Measurements from ENCODE around the gene FAM50B.

GRCh38 chr6:3800850-3801591 lies 48.2 kb upstream of the FAM50B start:
- TF ChIP-seq, protein P1, sequence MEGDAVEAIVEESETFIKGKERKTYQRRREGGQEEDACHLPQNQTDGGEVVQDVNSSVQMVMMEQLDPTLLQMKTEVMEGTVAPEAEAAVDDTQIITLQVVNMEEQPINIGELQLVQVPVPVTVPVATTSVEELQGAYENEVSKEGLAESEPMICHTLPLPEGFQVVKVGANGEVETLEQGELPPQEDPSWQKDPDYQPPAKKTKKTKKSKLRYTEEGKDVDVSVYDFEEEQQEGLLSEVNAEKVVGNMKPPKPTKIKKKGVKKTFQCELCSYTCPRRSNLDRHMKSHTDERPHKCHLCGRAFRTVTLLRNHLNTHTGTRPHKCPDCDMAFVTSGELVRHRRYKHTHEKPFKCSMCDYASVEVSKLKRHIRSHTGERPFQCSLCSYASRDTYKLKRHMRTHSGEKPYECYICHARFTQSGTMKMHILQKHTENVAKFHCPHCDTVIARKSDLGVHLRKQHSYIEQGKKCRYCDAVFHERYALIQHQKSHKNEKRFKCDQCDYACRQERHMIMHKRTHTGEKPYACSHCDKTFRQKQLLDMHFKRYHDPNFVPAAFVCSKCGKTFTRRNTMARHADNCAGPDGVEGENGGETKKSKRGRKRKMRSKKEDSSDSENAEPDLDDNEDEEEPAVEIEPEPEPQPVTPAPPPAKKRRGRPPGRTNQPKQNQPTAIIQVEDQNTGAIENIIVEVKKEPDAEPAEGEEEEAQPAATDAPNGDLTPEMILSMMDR (IDR thresholded peaks at IDR 0.05; ENCODE audit: low read depth, low read length, missing input control): no peak
- TF ChIP-seq RAD21 (IDR thresholded peaks at IDR 0.05) (no peak), YY1 (IDR thresholded peaks at IDR 0.05) (no peak), REST (IDR thresholded peaks at IDR 0.05) (no peak), EGR1 (IDR thresholded peaks at IDR 0.05; ENCODE audit: low read depth in 2 of 2) (no peak), TAF1 (conservative IDR thresholded peaks at IDR 0.05) (no peak)
- TF ChIP-seq, protein P2, sequence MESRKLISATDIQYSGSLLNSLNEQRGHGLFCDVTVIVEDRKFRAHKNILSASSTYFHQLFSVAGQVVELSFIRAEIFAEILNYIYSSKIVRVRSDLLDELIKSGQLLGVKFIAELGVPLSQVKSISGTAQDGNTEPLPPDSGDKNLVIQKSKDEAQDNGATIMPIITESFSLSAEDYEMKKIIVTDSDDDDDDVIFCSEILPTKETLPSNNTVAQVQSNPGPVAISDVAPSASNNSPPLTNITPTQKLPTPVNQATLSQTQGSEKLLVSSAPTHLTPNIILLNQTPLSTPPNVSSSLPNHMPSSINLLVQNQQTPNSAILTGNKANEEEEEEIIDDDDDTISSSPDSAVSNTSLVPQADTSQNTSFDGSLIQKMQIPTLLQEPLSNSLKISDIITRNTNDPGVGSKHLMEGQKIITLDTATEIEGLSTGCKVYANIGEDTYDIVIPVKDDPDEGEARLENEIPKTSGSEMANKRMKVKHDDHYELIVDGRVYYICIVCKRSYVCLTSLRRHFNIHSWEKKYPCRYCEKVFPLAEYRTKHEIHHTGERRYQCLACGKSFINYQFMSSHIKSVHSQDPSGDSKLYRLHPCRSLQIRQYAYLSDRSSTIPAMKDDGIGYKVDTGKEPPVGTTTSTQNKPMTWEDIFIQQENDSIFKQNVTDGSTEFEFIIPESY (IDR thresholded peaks at IDR 0.05): no peak
